Esophagus (tissue), 2 donors: ENCODE measurements around the gene LCT. TPM values are rescaled to one million over a fixed set of nuclear protein-coding genes. Genes with fewer than 3 reads are reported as not detected.
"Not testable (repeated sequence)": the region's sequence is repeated elsewhere in the genome, so short reads cannot be mapped to it uniquely, and the experiment has no call there.

Experiments
- H3K27ac ChIP-seq, 2 donors: one replicate each; pipeline ENCODE4 v1.5.1; 2013; ENCODE audit warnings: low read depth in 2 of 2, mild to moderate bottlenecking in 2 of 2, inconsistent platforms in 1 of 2, low read length in 1 of 2, moderate library complexity in 1 of 2
- H3K27me3 ChIP-seq, 2 donors: one replicate each; pipeline ENCODE4 v1.6.1; 2013; ENCODE audit warnings: low read length in 2 of 2, control low read depth in 1 of 2, mild to moderate bottlenecking in 1 of 2; ENCODE audit not compliant: insufficient read depth in 2 of 2, control insufficient read depth in 1 of 2
- H3K36me3 ChIP-seq, 2 donors: one replicate each; pipeline ENCODE4 v1.6.1; 2013; ENCODE audit warnings: low read length in 1 of 2; ENCODE audit not compliant: control insufficient read depth in 2 of 2, insufficient read depth in 2 of 2
- H3K4me1 ChIP-seq, 2 donors: one replicate each; pipeline ENCODE4 v1.6.1; 2013; ENCODE audit warnings: low read length in 1 of 2; ENCODE audit not compliant: control insufficient read depth in 2 of 2, insufficient read depth in 2 of 2
- H3K4me3 ChIP-seq, 2 donors: one replicate each; pipeline ENCODE4 v1.5.1; 2013; ENCODE audit warnings: low read length in 2 of 2, mild to moderate bottlenecking in 2 of 2, low read depth in 1 of 2, moderate library complexity in 1 of 2
- H3K9me3 ChIP-seq, 2 donors: one replicate each; pipeline ENCODE4 v1.6.1; 2013; ENCODE audit warnings: mild to moderate bottlenecking in 2 of 2, low read depth in 1 of 2, low read length in 1 of 2, moderate library complexity in 1 of 2; ENCODE audit not compliant: control insufficient read depth in 2 of 2, insufficient read depth in 1 of 2
- WGBS, 2 donors: extraction: QIAGEN DNeasy Blood & Tissue Kit; methylation state at CpG; one replicate each; pipeline ENCODE4 v1.1.7; 2013; 5-methylcytosine and 5-hydroxymethylcytosine counted together
- polyA plus RNA-seq, 2 donors: library from polyadenylated mRNA; stranded (reverse); fragments of 200-250 nt; gene quantifications; one replicate each; pipeline ENCODE4 v1.2.3, GENCODE V29; 2013
- donor health status: healthy with polysubstance abuse.
- donor health status: Bipolar disorder and iron deficiency.

The LCT gene
- under 1 TPM in 1 of 2 donors, not detected in 1; 0.01 TPM for polyA plus RNA-seq

DNA sequence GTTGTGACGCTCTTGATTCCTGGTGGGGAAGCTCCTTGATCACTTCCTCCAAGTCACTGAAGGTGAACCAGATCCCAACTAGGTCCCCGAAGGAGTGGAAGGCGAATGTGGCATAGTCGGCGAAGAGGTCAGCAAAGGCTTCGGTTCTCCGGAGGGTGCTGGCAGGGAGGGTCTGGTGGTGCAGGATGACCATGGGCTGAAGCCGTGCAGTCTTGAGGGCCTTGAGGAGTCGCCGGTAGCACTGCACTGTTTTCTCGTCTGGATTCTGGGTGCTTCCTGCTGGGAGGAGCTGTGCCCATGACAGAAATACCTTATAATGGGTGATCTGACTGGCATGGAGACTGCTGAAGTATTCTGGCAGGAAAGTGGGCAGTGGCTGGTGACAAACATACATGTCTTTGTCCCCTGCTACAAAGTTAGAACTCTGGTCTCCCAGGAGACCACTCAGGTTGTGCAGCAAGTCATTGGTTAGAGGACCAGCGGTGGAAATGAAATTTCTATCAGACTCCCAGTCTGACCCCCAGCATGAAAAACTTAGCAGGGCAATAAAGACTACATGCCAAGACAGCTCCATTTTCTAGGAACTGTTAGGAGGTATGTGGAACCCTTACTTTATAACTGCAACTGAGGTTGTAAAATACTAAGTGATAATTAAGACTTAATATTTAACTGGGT, at the start of gene LCT:
LCT (minus strand) TSS at position 589 of the 675 bp plus-strand sequence; CDS start at position 574, 15 bp downstream.
- Histone ChIP-seq H3K4me1 (no peaks in the 10 kb centered on the region), H3K4me3 (no peak within 1 kb of the TSS), H3K9me3 (no peaks in the 10 kb centered on the region), H3K27me3 (no peaks in the 10 kb centered on the region), H3K27ac (no peak within 1 kb of the TSS), H3K36me3 (no peaks in the 10 kb centered on the region)
- 89 to 95% methylated on average over 12 of the region's 12 CpGs for WGBS, 2 donors

DNA sequence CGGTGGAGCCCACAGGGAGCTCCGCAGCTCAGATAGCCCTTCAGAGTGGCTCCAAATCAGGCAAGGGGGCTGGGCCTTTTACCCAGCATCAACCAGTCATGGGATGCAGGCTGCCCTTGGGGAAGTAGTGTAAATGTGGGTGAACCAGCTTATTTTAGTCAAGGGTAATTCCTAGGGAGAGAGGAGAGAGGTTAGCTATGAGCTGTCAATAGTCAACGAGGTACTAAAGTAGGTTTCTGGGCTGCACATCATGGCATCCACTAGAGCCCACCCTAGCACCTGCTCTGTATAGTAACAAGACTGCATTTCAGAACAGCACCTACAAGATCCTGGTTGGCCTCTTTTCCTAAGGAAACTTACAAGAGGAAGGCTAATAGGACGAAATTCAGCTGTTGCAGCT, 48.7 kb upstream of the LCT start:
- Histone ChIP-seq H3K4me1 (no peaks in the 10 kb centered on the region), H3K27me3 (no peaks in the 10 kb centered on the region), H3K9me3 (no peaks in the 10 kb centered on the region), H3K4me3 (no peak overlapping the region), H3K27ac (no peak overlapping the region), H3K36me3 (no peaks in the 10 kb centered on the region)
- WGBS, 2 donors = 89 to 92% methylated on average over 4 of the region's 4 CpGs

DNA sequence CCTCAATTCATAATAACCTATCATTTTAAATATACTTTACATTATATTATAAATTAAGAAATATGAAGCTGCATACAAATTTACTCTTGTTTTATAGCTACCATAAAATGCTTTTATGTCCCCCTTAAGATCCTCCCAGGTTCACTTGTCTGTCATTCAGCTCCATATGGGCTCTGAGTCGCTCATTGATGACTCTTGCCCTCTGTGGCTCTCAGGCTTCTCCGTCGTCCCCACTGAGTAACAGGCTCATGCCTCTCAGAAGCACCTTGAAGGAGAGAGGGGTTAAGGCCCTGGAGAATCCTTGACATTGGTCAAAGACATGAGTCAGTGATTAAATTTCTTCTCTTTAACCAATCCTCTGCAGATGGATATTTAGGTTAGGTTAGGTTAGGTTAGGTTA, 45.4 kb upstream of the LCT start:
- no peak overlapping the region for H3K27ac ChIP-seq
- no peaks in the 10 kb centered on the region for H3K36me3 ChIP-seq
- WGBS, 2 donors = 70 to 74% methylated on average over 3 of the region's 3 CpGs
- no peaks in the 10 kb centered on the region for H3K9me3 ChIP-seq
- H3K4me1 ChIP-seq = no peaks in the 10 kb centered on the region
- no peak overlapping the region for H3K4me3 ChIP-seq
- no peaks in the 10 kb centered on the region for H3K27me3 ChIP-seq

DNA sequence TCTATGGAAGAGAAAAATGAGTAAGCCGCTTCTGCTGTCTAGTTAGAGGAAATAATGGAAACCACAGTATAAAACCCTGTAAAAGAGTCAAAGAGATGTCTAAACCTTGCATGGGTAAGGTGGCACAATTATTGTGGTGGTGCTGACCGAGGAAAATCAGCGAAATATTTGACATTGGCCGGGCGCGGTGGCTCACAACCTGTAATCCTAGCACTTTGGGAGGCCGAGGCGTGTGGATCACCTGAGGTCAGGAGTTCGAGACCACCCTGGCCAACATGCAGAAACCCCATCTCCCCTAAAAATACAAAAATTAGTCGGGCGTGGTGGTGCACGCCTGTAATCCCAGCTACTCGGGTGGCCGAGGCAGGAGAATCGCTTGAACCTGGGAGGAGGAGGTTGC, 39.8 kb upstream of the LCT start:
- peak overlapping the region in 1 of 2 donors; percentile 67 for H3K4me3 ChIP-seq
- not testable (repeated sequence) for H3K36me3 ChIP-seq, H3K9me3 ChIP-seq, H3K27me3 ChIP-seq, H3K27ac ChIP-seq, H3K4me1 ChIP-seq
- 85 to 86% methylated on average over 15 of the region's 15 CpGs for WGBS, 2 donors

DNA sequence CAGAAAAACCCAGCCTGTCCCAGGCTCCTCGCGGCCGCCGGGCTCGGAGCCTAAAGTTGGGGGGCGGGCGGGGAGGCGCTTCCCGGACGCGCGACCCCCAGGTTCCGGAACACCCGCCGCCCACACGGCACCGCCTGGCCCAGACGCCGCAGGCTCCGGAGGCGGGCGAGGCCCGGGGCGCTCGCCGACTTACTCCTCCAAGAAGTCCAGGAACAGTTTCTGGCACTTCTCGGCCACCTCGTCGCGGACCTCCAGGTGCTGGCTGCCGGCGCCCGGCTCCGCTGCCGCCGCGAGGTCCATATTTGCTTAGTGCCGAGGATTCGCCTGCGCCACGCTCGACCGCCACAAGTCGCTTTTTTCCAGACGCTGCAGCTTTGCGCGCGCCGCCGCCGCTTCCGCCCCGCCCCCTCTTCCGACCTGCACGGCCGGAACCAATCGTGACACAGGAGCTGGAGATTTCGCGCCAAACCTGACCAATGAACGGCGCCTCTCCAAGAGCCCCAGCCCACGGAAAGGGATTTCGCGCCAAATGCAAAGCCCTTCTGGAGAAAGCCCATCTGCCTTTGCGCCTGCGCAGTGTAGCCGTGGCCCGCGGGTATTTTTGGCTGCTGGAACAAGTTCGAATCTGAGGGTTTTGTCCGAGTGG, 39.2 kb upstream of the LCT start, which contains the start of gene MCM6:
MCM6 (minus strand) TSS at position 378 of the 646 bp plus-strand sequence; CDS start at position 300, 78 bp downstream.
- Histone ChIP-seq H3K36me3 (no peaks in the 10 kb centered on the region), H3K27ac (peak within 1 kb of the TSS; percentile 58 to 64), H3K9me3 (no peaks in the 10 kb centered on the region), H3K27me3 (no peaks in the 10 kb centered on the region), H3K4me1 (no peaks in the 10 kb centered on the region), H3K4me3 (peak within 1 kb of the TSS; percentile 67 to 73)
- 0% methylated on average over 68 to 71 of the region's 71 CpGs for WGBS, 2 donors

DNA sequence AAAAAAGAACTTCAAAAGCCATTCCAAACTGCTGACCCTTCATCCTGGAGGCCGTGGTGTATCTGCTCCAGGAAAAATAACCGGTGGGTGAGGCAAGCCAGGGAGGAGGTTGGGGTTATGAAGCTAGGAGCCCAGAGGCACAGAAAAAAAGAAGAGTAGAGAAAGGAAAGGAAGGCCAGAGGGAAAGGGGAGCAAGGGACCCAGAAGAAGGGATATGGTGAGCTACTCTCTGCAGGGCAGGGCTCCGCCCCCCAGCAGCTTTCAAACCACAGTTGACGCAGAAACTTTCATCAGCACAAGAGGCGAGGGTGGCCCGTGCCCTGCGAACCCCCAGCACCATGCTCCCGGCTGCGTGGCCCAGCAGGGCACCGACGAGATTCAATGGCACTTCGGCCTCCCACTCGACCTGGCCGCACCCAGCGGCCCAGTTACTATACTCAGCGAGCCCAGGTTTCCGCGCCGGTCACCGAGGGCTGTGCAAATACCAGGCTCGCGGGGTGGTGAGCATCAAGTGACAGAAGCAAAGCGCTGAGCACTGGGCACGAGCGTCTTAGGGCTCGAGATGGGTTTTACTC, 38.6 kb upstream of the LCT start:
- Histone ChIP-seq H3K36me3 (no peaks in the 10 kb centered on the region), H3K9me3 (no peaks in the 10 kb centered on the region), H3K27ac (peak overlapping the region; percentile 58 to 64), H3K27me3 (no peaks in the 10 kb centered on the region), H3K4me3 (peak overlapping the region; percentile 67 to 73), H3K4me1 (no peaks in the 10 kb centered on the region)
- WGBS, 2 donors = 1 to 2% methylated on average over 26 of the region's 26 CpGs

DNA sequence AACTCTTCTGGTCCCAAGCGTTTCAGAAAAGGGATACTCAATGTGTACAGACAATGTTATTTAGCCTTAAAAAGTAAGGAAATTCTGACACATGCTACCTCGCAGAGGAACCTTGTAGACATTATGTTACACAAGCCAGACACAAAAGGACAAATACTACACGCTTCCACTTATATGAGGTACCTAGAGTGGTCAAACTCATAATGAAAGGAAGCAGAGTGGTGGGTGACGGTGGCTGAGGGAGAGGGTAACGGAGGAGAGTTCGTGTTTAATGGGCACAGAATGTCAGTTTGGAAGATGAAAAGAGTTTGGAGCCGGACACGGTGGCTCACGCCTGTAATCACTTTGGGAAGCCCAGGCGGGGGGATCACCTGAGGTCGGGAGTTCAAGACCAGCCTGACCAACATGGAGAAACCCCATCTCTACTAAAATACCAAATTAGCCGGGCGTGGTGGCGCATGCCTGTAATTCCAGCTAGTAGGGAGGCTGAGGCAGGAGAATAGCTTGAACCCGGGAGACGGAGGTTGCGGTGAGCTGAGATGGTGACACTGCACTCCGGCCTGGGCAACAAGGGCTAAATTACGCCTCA, 37.9 kb upstream of the LCT start:
- H3K36me3 ChIP-seq = no peaks in the 10 kb centered on the region
- H3K4me1 ChIP-seq = no peaks in the 10 kb centered on the region
- H3K9me3 ChIP-seq = no peaks in the 10 kb centered on the region
- no peaks in the 10 kb centered on the region for H3K27me3 ChIP-seq
- H3K4me3 ChIP-seq = peak overlapping the region in 1 of 2 donors; percentile 67
- 73 to 76% methylated on average over 19 of the region's 19 CpGs for WGBS, 2 donors
- no peak overlapping the region for H3K27ac ChIP-seq

DNA sequence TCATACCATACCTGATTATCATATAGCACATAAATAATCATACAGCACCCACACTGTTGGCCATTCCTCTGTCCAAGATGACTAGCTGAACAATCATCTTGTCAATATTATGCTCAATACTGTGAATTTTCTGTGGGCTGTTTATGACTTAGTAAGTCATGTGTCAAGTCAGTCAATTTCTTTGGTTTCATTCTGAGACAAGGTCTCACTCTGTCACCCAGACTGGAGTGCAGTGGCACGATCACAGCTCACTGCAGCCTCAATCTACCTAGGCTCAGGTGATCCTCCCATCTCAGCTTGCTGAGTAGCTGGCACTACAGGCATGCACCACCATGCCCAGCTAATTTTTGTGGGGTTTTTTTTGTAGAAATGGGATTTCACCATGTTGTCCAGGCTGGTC, 33.6 kb upstream of the LCT start:
- Histone ChIP-seq H3K27me3 (no peaks in the 10 kb centered on the region), H3K27ac (no peak overlapping the region), H3K9me3 (no peaks in the 10 kb centered on the region), H3K4me3 (no peak overlapping the region), H3K36me3 (peaks cover 5 to 7% of the 10 kb centered on the region in 2 donors), H3K4me1 (no peaks in the 10 kb centered on the region)
- WGBS, 2 donors = 89 to 92% methylated on average over 1 of the region's 1 CpG

DNA sequence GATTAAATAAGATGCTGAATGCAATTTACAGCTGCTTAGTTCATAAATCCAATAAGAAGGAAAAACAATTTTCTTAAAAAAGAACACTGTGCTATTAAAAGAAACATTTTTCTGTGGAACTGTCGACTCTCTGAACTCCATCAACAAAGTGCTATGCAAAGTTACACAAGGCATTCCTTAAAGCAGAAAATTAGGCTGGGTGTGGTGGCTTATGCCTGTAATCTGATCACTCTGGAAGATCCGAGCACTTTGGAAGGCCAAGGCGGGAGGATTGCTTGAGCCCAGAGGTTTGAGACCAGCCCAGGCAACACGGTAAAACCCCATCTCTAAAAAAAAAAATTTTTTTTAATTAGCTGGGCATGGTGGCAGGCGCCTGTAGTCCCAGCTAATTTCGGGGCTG, 26.2 kb upstream of the LCT start:
- Histone ChIP-seq H3K36me3 (peaks cover 5 to 13% of the 10 kb centered on the region in 2 donors), H3K4me3 (no peak overlapping the region), H3K27me3 (no peaks in the 10 kb centered on the region), H3K27ac (no peak overlapping the region), H3K4me1 (no peaks in the 10 kb centered on the region), H3K9me3 (no peaks in the 10 kb centered on the region)
- 83 to 85% methylated on average over 6 of the region's 6 CpGs for WGBS, 2 donors
